ENCODE measurements around the gene YIPF1. TPM values are rescaled to one million over a fixed set of nuclear protein-coding genes. Genes with fewer than 3 reads are reported as not detected.
"Not testable (repeated sequence)": the region's sequence is repeated elsewhere in the genome, so short reads cannot be mapped to it uniquely, and the experiment has no call there.

YIPF1 gene
- total RNA-seq, 1 experiment from 2014 or later: 16.7 TPM

GRCh38 chr1:53881853-53882252 is 7.7 kb downstream of the YIPF1 start:
- H3K4me1 ChIP-seq; H3K9me3 ChIP-seq (replicated peaks); H3K4me3 ChIP-seq; DNase-seq; H3K36me3 ChIP-seq; H3K27ac ChIP-seq; H3K27me3 ChIP-seq: not testable (repeated sequence)

GRCh38 chr1:53878492-53879105 is 11.0 kb downstream of the YIPF1 start:
- H3K36me3 ChIP-seq: no peaks in the 10 kb centered on the region
- no peak overlapping the region for H3K27ac ChIP-seq
- H3K4me3 ChIP-seq: no peak overlapping the region
- H3K27me3 ChIP-seq: no peaks in the 10 kb centered on the region
- H3K9me3 ChIP-seq (replicated peaks): no peaks in the 10 kb centered on the region
- peak in 1 of 2 experiments; percentile 51 for DNase-seq
- H3K4me1 ChIP-seq: no peaks in the 10 kb centered on the region

- not testable (repeated sequence) for H3K9me3 ChIP-seq (replicated peaks); H3K27ac ChIP-seq; H3K27me3 ChIP-seq; H3K36me3 ChIP-seq; H3K4me1 ChIP-seq; DNase-seq; H3K4me3 ChIP-seq
Observed at GRCh38 chr1:53875150-53875549, 14.4 kb downstream of the YIPF1 start.

- no peak overlapping the region for H3K27ac ChIP-seq
- H3K9me3 ChIP-seq (replicated peaks): no peaks in the 10 kb centered on the region
- peaks cover 4% of the 10 kb centered on the region; the same call in 1 of the 2 replicates for H3K36me3 ChIP-seq
- no peak for DNase-seq
- H3K4me1 ChIP-seq: no peaks in the 10 kb centered on the region
- H3K4me3 ChIP-seq: no peak overlapping the region
- H3K27me3 ChIP-seq: no peaks in the 10 kb centered on the region
Observed at GRCh38 chr1:53871773-53872484, 17.7 kb downstream of the YIPF1 start.

- no peaks in the 10 kb centered on the region for H3K4me1 ChIP-seq
- H3K9me3 ChIP-seq (replicated peaks): no peaks in the 10 kb centered on the region
- H3K27ac ChIP-seq: no peak overlapping the region
- H3K27me3 ChIP-seq: no peaks in the 10 kb centered on the region
- DNase-seq: no peak
- no peak overlapping the region for H3K4me3 ChIP-seq
- H3K36me3 ChIP-seq: peaks cover 4% of the 10 kb centered on the region; the same call in 1 of the 2 replicates
Observed at GRCh38 chr1:53871221-53871620, 18.4 kb downstream of the YIPF1 start.

GRCh38 chr1:53869454-53870117 is 20.0 kb downstream of the YIPF1 start:
- H3K4me1 ChIP-seq: no peaks in the 10 kb centered on the region
- no peaks in the 10 kb centered on the region for H3K9me3 ChIP-seq (replicated peaks)
- no peak overlapping the region for H3K27ac ChIP-seq

GRCh38 chr1:53868565-53868964 is 21.0 kb downstream of the YIPF1 start:
- no peak overlapping the region for H3K4me3 ChIP-seq
- no peak for DNase-seq
- H3K9me3 ChIP-seq (replicated peaks): no peaks in the 10 kb centered on the region
- H3K27ac ChIP-seq: no peak overlapping the region
- no peaks in the 10 kb centered on the region for H3K4me1 ChIP-seq
- no peaks in the 10 kb centered on the region for H3K27me3 ChIP-seq
- H3K36me3 ChIP-seq: peaks cover 4% of the 10 kb centered on the region; the same call in 1 of the 2 replicates

More at GRCh38 chr1:53869454-53870117, 20.0 kb downstream of the YIPF1 start:
- H3K4me3 ChIP-seq: no peak overlapping the region
- H3K36me3 ChIP-seq: peaks cover 4% of the 10 kb centered on the region; the same call in 1 of the 2 replicates
- no peak for DNase-seq
- H3K27me3 ChIP-seq: no peaks in the 10 kb centered on the region

- H3K36me3 ChIP-seq: no peaks in the 10 kb centered on the region; the same call in 1 of the 2 replicates
- no peaks in the 10 kb centered on the region for H3K4me1 ChIP-seq
- H3K27me3 ChIP-seq: no peaks in the 10 kb centered on the region
- no peaks in the 10 kb centered on the region for H3K9me3 ChIP-seq (replicated peaks)
- H3K27ac ChIP-seq: no peak overlapping the region
- no peak for DNase-seq
- H3K4me3 ChIP-seq: no peak overlapping the region
Observed at GRCh38 chr1:53862507-53862906, 27.1 kb downstream of the YIPF1 start.

GRCh38 chr1:53860967-53861411 is 28.6 kb downstream of the YIPF1 start:
- no peaks in the 10 kb centered on the region for H3K9me3 ChIP-seq (replicated peaks)
- no peak overlapping the region for H3K27ac ChIP-seq
- H3K4me1 ChIP-seq: no peaks in the 10 kb centered on the region
- H3K36me3 ChIP-seq: no peaks in the 10 kb centered on the region; the same call in 1 of the 2 replicates
- H3K4me3 ChIP-seq: no peak overlapping the region
- peak; percentile 49 to 84 for DNase-seq
- H3K27me3 ChIP-seq: no peaks in the 10 kb centered on the region

- peaks cover 20% of the 10 kb centered on the region for H3K4me1 ChIP-seq
- peak; percentile 46 to 75 for DNase-seq
- no peaks in the 10 kb centered on the region for H3K27me3 ChIP-seq
- peak overlapping the region; percentile 15; the same call in 1 of the 2 replicates for H3K4me3 ChIP-seq
- no peaks in the 10 kb centered on the region; the same call in 1 of the 2 replicates for H3K9me3 ChIP-seq (replicated peaks)
- H3K27ac ChIP-seq: peak overlapping the region; percentile 49
- no peaks in the 10 kb centered on the region for H3K36me3 ChIP-seq
Observed at GRCh38 chr1:53851571-53852285, 37.9 kb downstream of the YIPF1 start.

GRCh38 chr1:53850082-53850673 is 39.4 kb downstream of the YIPF1 start:
- Histone ChIP-seq H3K4me3 (no peak overlapping the region), H3K4me1 (peaks cover 20% of the 10 kb centered on the region), H3K27me3 (no peaks in the 10 kb centered on the region), H3K36me3 (no peaks in the 10 kb centered on the region), H3K9me3 (replicated peaks) (no peaks in the 10 kb centered on the region; the same call in 1 of the 2 replicates), H3K27ac (no peak overlapping the region)
- peak; percentile 66 to 83 for DNase-seq

GRCh38 chr1:53847980-53848379 is 41.6 kb downstream of the YIPF1 start:
- no peak for DNase-seq
- Histone ChIP-seq H3K4me3 (no peak overlapping the region), H3K9me3 (replicated peaks) (peaks cover 3% of the 10 kb centered on the region; the same call in 1 of the 2 replicates), H3K27ac (no peak overlapping the region), H3K36me3 (no peaks in the 10 kb centered on the region), H3K27me3 (no peaks in the 10 kb centered on the region), H3K4me1 (peaks cover 20% of the 10 kb centered on the region)

GRCh38 chr1:53842347-53842746 is 47.2 kb downstream of the YIPF1 start:
- Histone ChIP-seq H3K36me3 (no peaks in the 10 kb centered on the region), H3K27ac (no peak overlapping the region), H3K4me3 (no peak overlapping the region), H3K27me3 (no peaks in the 10 kb centered on the region), H3K9me3 (replicated peaks) (peaks cover 9% of the 10 kb centered on the region), H3K4me1 (no peaks in the 10 kb centered on the region)
- DNase-seq: no peak

- H3K4me1 ChIP-seq: 0 out of 2 replicates have a peak, but pooled peaks cover 4% of the 10 kb centered on the region
- peaks cover 8% of the 10 kb centered on the region for H3K9me3 ChIP-seq (replicated peaks)
- no peaks in the 10 kb centered on the region for H3K27me3 ChIP-seq
- H3K27ac ChIP-seq: peak overlapping the region; percentile 84
- H3K4me3 ChIP-seq: peak overlapping the region; percentile 68
- H3K36me3 ChIP-seq: peaks cover 2% of the 10 kb centered on the region; the same call in 1 of the 2 replicates
- no peak for DNase-seq
Observed at GRCh38 chr1:53838654-53838974, 51.0 kb downstream of the YIPF1 start.
